Ishikawa (cell line): ENCODE results near the gene SNAPIN.

Experiments
- CEBPB ChIP-seq: IDR thresholded peaks from 2 replicates; pipeline ENCODE4 v1.6.1; 2012
- CREB1 ChIP-seq: IDR thresholded peaks from 2 replicates; pipeline ENCODE4 v1.6.1; 2012; ENCODE audit warnings: low read depth
- EGR1 ChIP-seq: IDR thresholded peaks from 2 replicates; pipeline ENCODE4 v1.6.1; 2012
- EP300 ChIP-seq: IDR thresholded peaks from 2 replicates; pipeline ENCODE4 v1.6.1; 2012; ENCODE audit warnings: borderline replicate concordance
- NFIC ChIP-seq: IDR thresholded peaks from 2 replicates; pipeline ENCODE4 v1.6.1; 2012
- RAD21 ChIP-seq: IDR thresholded peaks from 2 replicates; pipeline ENCODE4 v1.6.1; 2012; ENCODE audit warnings: low read depth
- TAF1 ChIP-seq: IDR thresholded peaks from 2 replicates; pipeline ENCODE4 v1.6.1; 2012; ENCODE audit warnings: low read depth, mild to moderate bottlenecking
- TCF12 ChIP-seq: IDR thresholded peaks from 2 replicates; pipeline ENCODE4 v1.6.1; 2012; ENCODE audit warnings: low read depth
- TEAD4 ChIP-seq: IDR thresholded peaks from 2 replicates; pipeline ENCODE4 v1.6.1; 2012
- YY1 ChIP-seq: IDR thresholded peaks from 2 replicates; pipeline ENCODE4 v1.6.1; 2012; ENCODE audit warnings: low read depth
- TF ChIP-seq, protein P1 (sequence below): IDR thresholded peaks from 2 replicates; pipeline ENCODE4 v1.6.1; 2012; ENCODE audit warnings: low read depth, mild to moderate bottlenecking
- TF ChIP-seq, protein P2 (sequence below): IDR thresholded peaks from 2 replicates; pipeline ENCODE4 v1.6.1; 2012
- TF ChIP-seq, protein P3 (sequence below): IDR thresholded peaks from 2 replicates; pipeline ENCODE4 v1.6.1; 2012

DNA sequence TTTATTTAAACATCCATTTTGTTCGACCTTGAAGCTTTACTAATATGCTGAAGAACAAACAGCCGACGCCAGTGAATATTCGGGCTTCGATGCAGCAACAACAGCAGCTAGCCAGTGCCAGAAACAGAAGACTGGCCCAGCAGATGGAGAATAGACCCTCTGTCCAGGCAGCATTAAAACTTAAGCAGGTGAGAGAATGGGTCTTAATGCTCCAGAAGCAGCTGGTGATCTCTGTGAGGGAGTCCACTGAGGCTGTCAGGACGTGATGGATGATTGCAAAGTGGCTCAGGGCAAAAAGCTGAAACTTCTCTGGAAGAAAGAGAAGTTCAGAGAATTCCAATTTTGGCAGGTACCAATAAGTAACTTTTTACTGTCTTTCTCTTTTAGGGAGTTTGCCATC is 20.2 kb upstream of the SNAPIN start:
- TF ChIP-seq EP300 (no peak), CEBPB (no peak), YY1 (no peak), TAF1 (no peak), CREB1 (no peak), TEAD4 (no peak), NFIC (no peak), RAD21 (no peak), EGR1 (no peak), TCF12 (no peak)
- TF ChIP-seq, protein P1, sequence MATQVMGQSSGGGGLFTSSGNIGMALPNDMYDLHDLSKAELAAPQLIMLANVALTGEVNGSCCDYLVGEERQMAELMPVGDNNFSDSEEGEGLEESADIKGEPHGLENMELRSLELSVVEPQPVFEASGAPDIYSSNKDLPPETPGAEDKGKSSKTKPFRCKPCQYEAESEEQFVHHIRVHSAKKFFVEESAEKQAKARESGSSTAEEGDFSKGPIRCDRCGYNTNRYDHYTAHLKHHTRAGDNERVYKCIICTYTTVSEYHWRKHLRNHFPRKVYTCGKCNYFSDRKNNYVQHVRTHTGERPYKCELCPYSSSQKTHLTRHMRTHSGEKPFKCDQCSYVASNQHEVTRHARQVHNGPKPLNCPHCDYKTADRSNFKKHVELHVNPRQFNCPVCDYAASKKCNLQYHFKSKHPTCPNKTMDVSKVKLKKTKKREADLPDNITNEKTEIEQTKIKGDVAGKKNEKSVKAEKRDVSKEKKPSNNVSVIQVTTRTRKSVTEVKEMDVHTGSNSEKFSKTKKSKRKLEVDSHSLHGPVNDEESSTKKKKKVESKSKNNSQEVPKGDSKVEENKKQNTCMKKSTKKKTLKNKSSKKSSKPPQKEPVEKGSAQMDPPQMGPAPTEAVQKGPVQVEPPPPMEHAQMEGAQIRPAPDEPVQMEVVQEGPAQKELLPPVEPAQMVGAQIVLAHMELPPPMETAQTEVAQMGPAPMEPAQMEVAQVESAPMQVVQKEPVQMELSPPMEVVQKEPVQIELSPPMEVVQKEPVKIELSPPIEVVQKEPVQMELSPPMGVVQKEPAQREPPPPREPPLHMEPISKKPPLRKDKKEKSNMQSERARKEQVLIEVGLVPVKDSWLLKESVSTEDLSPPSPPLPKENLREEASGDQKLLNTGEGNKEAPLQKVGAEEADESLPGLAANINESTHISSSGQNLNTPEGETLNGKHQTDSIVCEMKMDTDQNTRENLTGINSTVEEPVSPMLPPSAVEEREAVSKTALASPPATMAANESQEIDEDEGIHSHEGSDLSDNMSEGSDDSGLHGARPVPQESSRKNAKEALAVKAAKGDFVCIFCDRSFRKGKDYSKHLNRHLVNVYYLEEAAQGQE, result no peak
- TF ChIP-seq, protein P2, sequence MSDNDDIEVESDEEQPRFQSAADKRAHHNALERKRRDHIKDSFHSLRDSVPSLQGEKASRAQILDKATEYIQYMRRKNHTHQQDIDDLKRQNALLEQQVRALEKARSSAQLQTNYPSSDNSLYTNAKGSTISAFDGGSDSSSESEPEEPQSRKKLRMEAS, result no peak
- TF ChIP-seq, protein P3, sequence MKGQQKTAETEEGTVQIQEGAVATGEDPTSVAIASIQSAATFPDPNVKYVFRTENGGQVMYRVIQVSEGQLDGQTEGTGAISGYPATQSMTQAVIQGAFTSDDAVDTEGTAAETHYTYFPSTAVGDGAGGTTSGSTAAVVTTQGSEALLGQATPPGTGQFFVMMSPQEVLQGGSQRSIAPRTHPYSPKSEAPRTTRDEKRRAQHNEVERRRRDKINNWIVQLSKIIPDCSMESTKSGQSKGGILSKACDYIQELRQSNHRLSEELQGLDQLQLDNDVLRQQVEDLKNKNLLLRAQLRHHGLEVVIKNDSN, result no peak
